HG03025 (cell line): Measurements from ENCODE around the gene SAMD4A.

Source experiments
- ATAC-seq: cut with Tn5 transposase; IDR thresholded peaks from one replicate; pipeline ENCODE4 v1.9.1; 2021; ENCODE audit warnings: mild to moderate bottlenecking, moderate library complexity; ENCODE audit not compliant: unreplicated experiment, low FRiP score

SAMD4A gene

GRCh38 chr14:54653712-54654469 lies 87.0 kb downstream of the SAMD4A start:
- no peak for ATAC-seq

DNA sequence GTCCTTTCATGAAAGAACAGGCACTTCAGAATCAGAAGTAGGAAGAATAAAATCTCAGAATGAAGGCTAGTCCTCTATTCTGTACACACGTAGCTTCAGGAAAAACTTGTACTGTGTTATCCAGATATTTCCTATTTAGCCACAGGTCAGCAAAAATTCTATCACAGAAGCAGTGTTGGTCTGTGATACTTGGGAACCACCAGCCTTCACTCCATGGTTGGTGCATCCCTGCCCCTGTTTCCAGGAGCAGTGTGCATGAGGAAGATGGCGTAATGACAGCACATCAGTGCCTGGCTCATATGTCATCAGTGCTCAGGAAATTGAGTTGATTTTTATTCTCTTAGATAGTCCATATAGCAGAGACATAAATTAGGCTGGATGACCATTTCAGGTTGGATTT lies 87.7 kb downstream of the SAMD4A start:
- ATAC-seq: no peak

- ATAC-seq: no peak
Measured at GRCh38 chr14:54658836-54659235, 91.9 kb downstream of the SAMD4A start.

- ATAC-seq: no peak
Measured at GRCh38 chr14:54659365-54659764, 92.4 kb downstream of the SAMD4A start.

DNA sequence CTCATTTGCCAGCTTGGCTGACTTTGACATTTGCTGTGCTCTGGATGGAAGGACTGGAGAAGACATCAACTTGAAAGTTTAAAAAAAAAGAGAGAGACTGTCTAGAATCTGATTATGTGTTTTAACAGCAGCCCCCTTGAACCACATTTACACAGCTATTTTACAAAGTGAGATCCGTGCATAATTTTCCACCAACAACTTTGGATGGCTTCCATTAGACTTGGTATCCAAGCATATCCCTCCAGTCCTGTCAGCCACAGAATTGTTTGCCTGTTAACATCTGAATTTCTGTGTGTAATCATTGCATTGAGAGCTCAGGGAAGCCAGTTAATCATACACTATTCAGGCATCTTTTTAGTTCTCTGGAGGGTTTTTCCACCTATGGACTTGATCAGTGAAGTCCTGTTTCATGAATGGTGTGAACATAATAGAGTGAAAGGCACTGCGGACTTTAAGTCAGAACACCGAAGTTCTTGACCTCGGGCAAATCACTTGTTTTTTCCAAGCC lies 93.7 kb downstream of the SAMD4A start:
- ATAC-seq: no peak

DNA sequence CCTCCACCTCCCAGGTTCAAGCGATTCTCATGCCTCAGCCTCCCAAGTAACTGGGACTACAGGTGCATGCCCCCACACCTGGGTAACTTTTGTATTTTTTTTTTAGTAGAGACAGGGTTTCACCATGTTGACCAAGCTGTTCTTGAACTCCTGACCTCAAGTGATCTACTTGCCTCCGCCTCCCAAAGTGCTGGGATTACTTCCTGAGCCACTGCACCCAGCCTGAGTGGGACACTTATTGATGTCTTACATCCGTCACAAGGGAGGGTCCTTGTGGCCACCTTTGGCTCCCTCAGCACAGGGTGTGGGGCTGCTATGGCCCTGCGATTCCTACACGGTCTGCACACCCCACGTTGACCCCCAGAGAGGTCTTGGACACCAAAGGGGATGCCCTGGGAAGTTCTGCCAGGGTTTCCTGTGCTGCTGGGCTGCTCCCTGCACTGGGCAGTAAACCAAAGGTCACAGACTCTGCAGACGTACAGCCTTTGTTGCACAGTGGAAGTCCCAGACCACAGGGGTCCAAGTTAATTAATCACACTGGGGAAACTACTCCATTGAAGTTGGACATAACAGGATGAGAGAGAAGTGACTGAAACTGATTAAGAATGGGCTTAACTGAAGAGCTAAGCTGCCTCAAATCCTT lies 95.7 kb downstream of the SAMD4A start:
- ATAC-seq: no peak

DNA sequence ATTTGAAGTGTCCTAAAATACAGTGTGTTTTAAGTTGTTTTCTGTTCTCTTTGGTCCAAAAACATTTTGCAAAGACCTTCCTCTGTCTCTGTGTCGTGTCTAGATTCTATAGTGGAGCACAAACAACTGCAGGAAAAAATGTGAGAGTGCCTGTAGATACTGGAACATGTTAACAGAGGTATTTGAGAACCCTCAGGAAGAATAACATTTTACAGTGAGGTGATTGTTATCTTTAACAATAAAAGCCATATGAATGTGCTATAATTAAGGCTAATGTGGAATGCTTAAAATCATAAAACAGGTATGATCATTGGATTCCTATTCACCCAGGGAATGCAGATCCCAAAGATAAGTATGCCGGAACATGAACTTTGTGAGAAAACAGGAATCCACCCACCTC lies 98.0 kb downstream of the SAMD4A start:
- ATAC-seq: no peak

GRCh38 chr14:54665946-54666345 lies 99.0 kb downstream of the SAMD4A start:
- ATAC-seq: no peak

- no peak for ATAC-seq
Measured at GRCh38 chr14:54667026-54667744, 100.3 kb downstream of the SAMD4A start.

DNA sequence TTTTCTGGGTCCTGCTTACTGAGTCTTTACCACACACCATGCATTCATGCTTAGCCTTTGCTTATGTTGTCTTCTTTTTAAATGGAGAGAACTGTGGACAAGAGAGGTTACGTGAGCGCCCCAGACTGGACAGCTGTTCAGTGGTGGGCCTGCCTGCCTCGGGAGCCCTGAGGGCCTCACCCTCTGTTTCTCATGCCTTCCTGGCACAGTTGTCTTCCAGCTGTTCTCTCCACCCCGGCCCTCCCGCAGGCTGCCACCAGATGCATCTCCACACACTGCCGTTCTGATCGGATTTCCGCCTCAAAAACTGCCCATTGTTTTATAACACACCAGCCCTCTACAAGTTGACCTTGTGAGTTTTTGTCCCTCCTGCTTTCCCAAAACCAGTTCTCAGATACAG lies 100.8 kb downstream of the SAMD4A start:
- no peak for ATAC-seq

GRCh38 chr14:54669721-54670561 lies 103.0 kb downstream of the SAMD4A start:
- ATAC-seq: no peak

DNA sequence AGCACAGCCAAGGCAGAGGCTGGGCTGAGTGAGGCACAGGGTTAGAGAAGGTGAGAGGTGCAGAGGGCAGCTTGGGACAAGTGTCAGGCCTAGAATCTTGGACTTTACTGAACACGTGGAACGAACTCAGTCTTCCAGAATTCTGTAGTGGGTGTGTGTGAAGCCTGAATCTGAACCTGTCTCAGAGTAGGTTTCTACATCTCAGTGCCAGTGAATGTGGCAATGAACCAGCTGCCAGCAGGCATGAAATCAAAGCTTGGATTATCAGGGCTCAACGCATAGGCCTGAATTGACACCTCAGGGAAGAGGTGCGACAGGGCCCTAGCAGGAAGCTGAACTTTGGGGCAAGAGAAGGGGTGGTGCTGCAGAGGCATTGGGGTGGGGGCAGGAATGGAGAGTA lies 104.6 kb downstream of the SAMD4A start:
- ATAC-seq: no peak

DNA sequence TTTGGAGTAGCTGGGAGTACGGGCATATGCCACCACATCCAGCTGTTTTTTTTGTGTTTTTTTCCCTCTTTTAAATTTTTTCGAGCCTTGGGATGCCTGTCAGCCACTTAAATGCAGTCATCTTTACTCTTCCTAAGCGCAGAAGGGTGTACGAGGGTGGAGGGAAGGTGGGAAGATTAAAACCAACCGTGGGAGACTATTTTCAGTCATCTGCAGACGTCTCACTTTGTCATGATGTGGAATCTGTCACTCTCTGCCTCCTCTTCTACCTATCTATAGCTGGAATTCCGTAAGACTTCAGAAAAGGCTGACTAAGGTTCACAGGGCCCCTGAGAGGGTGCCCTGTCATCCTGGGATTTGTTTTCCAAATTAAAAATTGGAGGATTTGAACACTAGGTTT lies 105.3 kb downstream of the SAMD4A start:
- ATAC-seq: no peak

DNA sequence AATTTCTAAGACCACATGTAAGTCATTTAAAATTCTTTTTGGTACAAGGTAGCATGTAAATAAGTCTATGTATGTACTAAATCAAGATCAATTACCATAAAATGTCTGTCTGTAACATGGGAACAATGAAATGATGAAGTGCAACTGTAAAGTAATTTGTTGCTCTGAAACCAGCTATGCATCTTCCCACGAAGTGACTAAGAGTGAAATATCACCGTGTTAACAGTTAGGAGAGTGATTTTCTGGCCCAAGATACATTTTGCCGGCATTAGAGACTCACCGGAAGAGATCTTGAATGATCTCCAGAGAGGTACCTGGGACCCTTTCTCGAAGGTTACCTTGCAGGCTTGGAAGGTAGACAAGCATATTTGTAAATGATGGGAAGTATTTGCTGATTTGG lies 105.8 kb downstream of the SAMD4A start:
- no peak for ATAC-seq

DNA sequence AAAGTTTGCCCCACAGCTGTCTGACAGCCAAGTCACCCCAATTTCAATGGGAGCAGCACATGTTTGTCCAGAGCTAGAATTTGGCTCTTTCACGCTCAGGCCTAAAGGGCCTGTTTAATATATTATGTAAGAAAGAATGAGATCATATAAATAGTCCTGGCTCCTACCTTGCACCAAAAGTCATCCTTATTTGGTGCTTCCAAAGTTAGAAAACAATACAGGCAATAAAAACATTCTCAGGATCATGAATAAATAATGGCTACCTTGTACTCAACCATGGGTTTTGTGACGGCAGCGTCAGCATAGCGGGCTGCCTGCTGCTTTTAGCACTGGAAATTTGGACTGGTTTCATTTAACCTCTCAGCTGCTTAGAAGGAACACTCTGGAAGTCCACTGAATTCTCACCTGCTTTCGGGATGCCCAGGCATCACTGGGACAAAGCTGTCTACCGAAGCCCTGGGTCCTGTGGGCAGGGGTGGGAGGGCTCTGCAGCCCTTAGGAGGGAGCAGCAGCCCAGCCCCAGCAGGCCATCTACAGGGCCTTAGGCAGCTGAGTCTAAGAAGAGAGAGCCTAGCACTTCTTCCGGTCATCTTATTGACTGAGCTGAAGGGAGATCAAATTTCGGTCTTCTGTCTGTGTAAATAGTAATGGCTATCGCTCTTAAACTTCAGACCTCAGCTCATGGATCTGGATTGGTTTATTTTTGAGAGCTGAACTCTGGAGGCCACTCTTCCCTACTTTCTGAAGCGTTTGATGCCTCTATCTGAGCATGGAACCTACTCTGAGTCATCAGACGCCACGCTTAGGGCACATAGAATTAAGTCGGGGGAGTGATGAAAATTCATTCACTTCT lies 106.5 kb downstream of the SAMD4A start:
- ATAC-seq: no peak

- peak; percentile 95 for ATAC-seq
Measured at GRCh38 chr14:54674046-54674741, 107.3 kb downstream of the SAMD4A start.

DNA sequence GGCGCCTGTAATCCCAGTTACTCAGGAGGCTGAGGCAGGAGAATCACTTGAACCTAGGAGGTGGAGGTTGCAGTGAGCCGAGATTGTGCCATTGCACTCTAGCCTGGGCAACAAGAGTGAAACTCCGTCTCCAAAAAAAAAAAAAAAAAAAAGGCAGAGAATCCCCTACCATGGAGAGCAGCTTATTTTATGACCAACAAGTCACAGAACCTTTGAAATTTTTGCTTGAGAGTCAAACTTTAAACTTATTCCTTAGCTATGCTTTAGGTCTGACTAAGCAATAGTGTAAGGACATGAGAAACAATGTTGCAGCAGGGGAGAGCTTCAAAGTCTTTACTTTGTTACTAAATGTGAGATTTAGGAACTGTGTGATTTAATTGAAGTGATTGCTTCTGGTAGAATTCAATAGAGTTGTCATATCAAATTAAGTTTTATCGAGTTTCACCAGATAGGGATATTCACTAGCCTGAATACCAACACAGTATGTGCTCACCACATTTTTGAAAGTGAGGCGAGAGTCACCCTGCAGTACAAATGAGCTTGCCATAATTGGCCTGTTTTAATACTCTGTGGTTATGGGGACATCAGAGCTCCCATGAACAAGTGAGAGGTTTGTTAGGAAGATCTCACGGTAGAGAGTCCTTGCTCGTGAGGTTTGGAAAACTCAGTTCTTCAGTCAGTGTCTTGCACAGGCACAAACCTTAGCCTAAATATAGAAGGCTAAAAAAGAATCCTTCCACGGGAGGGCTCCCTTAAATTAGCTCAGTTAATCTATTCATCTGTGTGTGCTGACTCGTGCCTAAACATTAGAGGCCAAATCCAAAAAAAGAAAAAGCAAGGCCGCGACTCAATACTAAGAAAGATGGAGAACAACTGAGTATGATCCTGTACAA lies 108.6 kb downstream of the SAMD4A start:
- no peak for ATAC-seq
